NCI-H345 treated with DMSO at 0.1 percent for 48 hours (cell line): ENCODE measurements around the gene APP.
A peak's percentile ranks its signal among the peaks of the same experiment; 100 is the strongest.

Experiments
- DNase-seq: peaks from one replicate; lab custom pipeline; 2025; ENCODE audit not compliant: unreplicated experiment; lab: John Stamatoyannopoulos, UW

The APP gene

GRCh38 chr21:26127918-26128317 lies 42.7 kb downstream of the APP start:
- DNase-seq, result no peak

DNA sequence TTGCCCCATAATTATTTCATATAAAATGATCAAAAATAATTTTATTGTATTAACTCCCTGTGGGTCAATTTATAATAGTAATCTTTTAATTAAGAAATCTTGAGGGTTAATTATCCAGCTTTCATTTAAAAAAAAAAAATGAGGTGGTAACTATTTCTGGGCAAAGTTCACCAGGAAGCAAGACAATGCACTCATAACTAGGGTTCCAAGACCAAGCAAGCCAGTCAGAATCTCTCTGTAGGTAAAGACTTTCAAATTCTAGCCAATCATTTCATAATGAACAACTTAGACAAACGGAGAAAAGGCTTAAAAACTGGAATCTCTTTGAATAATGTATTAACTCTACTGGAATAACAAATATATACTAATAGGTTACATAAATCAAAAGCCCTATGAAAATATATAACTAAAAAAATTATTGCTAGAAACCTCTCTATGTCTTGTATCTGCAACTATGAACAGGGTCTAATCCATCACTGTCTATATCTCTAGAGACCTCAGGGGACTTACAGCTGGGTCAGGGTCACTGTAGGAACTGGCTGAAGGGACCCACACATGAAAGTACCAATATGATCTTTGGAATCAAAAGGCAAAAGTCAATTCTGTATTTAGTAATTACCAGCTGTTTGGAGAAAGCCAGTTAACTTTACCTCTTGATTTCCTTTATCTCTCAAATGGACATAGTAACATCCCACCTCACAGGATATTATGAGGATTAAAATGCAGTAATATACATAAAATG lies 43.3 kb downstream of the APP start:
- DNase-seq, result no peak

GRCh38 chr21:26126168-26126553 lies 44.4 kb downstream of the APP start:
- DNase-seq, result no peak

GRCh38 chr21:26125433-26126167 lies 45.0 kb downstream of the APP start:
- no peak for DNase-seq

DNA sequence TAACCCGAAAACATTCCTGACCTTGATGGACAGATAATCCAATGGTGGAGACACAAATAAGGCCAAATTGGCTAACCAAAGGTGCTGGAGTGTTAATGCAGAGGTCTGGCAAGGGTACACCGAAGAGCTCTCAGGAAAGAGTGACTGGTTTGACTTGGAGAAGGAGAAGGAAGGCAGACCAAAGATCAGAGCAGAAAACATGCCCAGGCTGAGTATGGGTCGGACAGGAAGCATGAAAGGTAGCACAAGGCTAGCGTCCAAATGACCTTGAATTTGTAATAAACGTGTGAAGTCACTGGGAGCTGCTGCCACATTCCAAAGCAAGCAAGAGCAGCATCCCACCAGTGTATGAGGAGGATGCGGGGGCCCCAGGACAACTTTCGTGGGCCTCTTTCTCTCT lies 45.7 kb downstream of the APP start:
- DNase-seq, result no peak

GRCh38 chr21:26124421-26124833 lies 46.1 kb downstream of the APP start:
- DNase-seq, result no peak

- DNase-seq, result no peak
These were observed 47.6 kb downstream of the APP start for GRCh38 chr21:26123012-26123411.

DNA sequence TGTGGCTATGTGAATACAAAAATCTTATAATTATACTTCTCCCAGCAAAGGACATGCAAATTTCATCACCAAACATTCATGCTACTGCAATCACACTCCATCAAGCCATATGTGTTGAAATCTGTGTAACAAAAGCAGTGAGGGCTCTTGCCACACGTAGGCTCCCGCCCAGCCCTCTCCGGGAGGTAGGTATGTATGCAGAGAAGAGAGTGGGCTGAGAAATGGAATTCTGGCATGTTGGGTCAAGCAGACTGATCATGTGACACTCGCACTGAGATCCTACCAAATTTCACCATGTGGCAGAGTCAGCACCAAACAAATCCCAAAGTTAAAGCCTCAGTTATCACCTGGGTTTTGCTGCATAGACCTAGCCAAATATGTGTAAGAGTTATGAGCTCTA lies 49.7 kb downstream of the APP start:
- no peak for DNase-seq

- DNase-seq, result no peak
These were observed 50.7 kb downstream of the APP start for GRCh38 chr21:26119906-26120305.

GRCh38 chr21:26118938-26119540 lies 51.5 kb downstream of the APP start:
- no peak for DNase-seq

GRCh38 chr21:26117972-26118367 lies 52.6 kb downstream of the APP start:
- DNase-seq, result no peak

GRCh38 chr21:26117324-26117971 lies 53.1 kb downstream of the APP start:
- no peak for DNase-seq

DNA sequence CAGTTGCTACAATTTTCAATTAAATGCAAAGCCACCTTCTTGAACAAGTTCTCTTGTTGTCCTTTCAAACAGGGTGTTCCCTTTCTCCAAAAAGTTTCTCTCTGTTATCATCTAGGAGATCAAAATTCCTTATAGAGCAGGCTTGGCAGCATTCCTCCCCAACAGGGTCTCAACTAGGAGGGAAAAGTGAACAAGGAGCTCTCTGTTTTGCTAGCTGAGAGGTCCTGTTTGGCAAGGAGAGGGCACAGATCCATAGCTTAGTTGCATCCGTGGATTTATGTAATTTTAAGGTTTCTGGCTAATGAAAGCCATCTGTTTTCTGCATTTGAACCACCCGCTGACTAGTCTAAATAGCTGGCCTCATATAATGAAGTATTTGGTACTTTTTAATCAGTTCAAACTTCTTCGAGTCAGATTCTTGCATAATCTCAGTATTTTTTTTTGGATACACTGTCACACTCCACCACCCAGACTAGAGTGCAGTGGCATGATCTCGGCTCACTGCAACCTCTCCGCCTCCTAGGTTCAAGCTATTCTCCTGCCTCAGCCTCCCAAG lies 54.0 kb downstream of the APP start:
- DNase-seq, result no peak

DNA sequence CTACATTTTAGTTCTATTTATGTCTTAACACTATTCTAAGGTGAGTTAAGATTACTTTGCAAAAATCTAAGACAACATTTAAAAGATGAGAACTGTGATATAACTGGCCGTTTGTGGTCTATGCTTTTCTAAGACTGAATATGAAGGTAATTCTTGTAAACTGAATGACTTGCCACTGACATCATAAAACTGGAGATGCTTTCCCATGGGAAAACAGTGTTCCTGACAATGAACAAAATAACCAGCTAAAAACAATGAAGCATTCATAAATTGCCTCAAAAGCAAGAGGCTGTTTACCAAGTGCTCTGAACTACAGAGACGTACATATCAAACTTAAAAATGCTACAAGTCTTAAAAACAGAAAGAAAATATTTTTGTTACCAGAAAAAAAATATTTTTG lies 54.7 kb downstream of the APP start:
- no peak for DNase-seq

GRCh38 chr21:26115305-26115704 lies 55.3 kb downstream of the APP start:
- peak; percentile 96 for DNase-seq

- DNase-seq, result no peak
These were observed 57.6 kb downstream of the APP start for GRCh38 chr21:26112975-26113374.

- no peak for DNase-seq
These were observed 58.3 kb downstream of the APP start for GRCh38 chr21:26112127-26112742.

- no peak for DNase-seq
These were observed 59.9 kb downstream of the APP start for GRCh38 chr21:26110715-26111114.

- DNase-seq, result peak; percentile 57
These were observed 63.1 kb downstream of the APP start for GRCh38 chr21:26107429-26107828.

DNA sequence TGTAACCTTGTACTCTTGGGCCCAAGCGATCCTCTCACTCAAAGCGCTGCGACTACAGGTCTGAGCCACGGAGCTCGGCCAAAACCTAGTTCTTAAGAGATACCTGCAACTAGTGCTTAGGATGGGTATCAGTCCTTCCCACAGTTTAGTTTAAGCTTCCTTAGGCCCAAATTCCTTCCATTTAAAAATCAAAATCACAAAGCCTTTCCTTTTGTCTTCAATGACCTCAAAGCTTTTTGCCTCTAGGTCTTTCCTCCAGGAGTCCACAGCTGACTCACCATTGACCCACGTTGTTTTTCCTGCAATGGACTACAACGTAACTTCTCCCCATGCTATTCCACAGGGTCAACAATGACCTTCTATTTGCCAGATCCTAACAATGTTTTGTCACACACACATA lies 64.0 kb downstream of the APP start:
- DNase-seq, result no peak

GRCh38 chr21:26105819-26106218 lies 64.8 kb downstream of the APP start:
- DNase-seq, result no peak
